ENCODE measurements around the gene ASTN2.

DNA sequence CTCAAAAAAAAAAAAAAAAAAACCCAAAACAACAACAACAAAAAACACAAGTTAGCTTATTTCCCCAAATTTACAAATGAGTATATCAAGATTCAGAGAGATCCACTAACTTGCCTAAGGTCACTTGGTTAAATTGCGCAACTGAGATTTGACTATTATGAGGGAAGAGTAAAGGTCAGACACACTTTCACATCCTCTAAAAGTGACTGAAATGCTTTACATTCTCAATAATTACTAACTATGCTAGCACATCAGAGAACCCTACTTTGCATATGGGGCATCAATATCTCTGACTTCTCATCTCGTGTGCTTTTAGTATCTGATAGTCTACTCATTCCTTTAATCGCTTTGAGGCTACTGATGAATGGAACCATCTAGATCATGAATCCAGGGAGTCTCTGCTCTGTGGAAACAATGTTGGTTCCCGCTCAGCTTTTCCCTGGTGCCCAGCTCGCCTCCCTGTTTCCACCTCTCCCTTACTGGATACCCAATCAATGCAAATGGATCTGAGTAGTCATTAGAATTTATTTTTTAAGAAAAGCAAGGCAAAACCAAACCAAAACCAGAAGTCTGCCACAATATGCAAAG, 909.9 kb downstream of the ASTN2 start:
- TF ChIP-seq POLR2A (IDR thresholded peaks at IDR 0.05; ENCODE audit: extremely low read depth, insufficient read length): no peak
- TF ChIP-seq, protein P1, sequence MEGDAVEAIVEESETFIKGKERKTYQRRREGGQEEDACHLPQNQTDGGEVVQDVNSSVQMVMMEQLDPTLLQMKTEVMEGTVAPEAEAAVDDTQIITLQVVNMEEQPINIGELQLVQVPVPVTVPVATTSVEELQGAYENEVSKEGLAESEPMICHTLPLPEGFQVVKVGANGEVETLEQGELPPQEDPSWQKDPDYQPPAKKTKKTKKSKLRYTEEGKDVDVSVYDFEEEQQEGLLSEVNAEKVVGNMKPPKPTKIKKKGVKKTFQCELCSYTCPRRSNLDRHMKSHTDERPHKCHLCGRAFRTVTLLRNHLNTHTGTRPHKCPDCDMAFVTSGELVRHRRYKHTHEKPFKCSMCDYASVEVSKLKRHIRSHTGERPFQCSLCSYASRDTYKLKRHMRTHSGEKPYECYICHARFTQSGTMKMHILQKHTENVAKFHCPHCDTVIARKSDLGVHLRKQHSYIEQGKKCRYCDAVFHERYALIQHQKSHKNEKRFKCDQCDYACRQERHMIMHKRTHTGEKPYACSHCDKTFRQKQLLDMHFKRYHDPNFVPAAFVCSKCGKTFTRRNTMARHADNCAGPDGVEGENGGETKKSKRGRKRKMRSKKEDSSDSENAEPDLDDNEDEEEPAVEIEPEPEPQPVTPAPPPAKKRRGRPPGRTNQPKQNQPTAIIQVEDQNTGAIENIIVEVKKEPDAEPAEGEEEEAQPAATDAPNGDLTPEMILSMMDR (IDR thresholded peaks at IDR 0.05; ENCODE audit: low read depth, low read length): no peak
- TF ChIP-seq, protein P2, sequence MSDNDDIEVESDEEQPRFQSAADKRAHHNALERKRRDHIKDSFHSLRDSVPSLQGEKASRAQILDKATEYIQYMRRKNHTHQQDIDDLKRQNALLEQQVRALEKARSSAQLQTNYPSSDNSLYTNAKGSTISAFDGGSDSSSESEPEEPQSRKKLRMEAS (IDR thresholded peaks at IDR 0.05; ENCODE audit: low read depth, low read length): no peak
